Measurements from ENCODE around the gene MIAT.

The MIAT gene

GRCh38 chr22:26619510-26619909 lies 37.9 kb upstream of the MIAT start:
- in situ Hi-C loops (cut with HindIII; ENCODE audit: low sequenced_read_pairs), result no loop called here
- H3K4me3 ChIP-seq (ENCODE audit: low read depth, low read length), result no peak overlapping the region
- TF ChIP-seq, protein P1, sequence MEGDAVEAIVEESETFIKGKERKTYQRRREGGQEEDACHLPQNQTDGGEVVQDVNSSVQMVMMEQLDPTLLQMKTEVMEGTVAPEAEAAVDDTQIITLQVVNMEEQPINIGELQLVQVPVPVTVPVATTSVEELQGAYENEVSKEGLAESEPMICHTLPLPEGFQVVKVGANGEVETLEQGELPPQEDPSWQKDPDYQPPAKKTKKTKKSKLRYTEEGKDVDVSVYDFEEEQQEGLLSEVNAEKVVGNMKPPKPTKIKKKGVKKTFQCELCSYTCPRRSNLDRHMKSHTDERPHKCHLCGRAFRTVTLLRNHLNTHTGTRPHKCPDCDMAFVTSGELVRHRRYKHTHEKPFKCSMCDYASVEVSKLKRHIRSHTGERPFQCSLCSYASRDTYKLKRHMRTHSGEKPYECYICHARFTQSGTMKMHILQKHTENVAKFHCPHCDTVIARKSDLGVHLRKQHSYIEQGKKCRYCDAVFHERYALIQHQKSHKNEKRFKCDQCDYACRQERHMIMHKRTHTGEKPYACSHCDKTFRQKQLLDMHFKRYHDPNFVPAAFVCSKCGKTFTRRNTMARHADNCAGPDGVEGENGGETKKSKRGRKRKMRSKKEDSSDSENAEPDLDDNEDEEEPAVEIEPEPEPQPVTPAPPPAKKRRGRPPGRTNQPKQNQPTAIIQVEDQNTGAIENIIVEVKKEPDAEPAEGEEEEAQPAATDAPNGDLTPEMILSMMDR (IDR thresholded peaks at IDR 0.05; ENCODE audit: low read depth, low read length), result no peak
- no peak for DNase-seq (ENCODE audit: low read depth, low spot score)

DNA sequence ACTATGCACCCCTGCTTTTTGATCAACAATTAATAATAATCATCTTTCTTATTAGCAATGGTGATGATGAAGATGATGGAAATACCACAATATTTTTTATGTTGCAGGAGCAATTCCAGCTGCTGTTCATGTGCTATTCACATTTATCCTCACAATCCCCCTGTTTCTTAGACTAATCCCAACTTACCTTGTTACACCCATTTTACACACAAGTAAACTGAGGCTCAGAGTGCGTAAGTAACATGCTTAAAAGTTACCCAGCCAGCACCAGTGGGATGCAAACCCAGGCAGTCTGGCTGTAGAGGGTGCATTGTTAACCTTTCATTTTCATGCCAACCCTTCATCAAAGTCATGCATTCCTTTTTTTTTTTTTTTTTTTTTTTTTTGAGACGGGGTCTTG lies 37.2 kb upstream of the MIAT start:
- no peak overlapping the region for H3K4me3 ChIP-seq (ENCODE audit: low read depth, low read length)
- TF ChIP-seq, protein P1 (IDR thresholded peaks at IDR 0.05; ENCODE audit: low read depth, low read length), result no peak
- in situ Hi-C loops (cut with HindIII; ENCODE audit: low sequenced_read_pairs), result no loop called here
- no peak for DNase-seq (ENCODE audit: low read depth, low spot score)

DNA sequence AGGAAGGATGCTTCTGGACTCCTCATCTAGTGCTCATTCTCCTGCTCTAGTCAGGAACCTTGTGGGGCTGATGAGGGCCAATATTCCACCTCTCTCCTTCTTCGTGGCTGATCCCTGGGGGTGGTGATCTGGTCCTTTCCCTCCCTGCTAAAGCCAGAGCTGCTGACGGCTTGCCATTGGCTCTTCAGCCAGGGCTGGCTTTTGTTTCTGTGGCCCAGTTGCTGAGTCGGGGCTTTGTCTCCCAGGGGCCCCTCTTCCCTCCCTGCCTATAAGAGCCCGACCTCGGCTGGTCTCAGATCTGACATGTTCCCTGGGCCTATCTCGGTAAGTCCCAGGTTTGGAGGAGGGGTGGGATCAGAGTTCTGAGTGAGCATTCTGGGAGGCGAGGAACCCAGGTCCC lies 35.7 kb upstream of the MIAT start, which contains the start of gene CRYBA4:
Gene CRYBA4 (plus strand): TSS at position 301 of the 400 bp plus-strand sequence. CDS start 634 bp downstream, outside the sequence.
- in situ Hi-C loops (cut with HindIII; ENCODE audit: low sequenced_read_pairs), result no loop called here
- H3K4me3 ChIP-seq (ENCODE audit: low read depth, low read length), result no peak within 1 kb of the TSS
- TF ChIP-seq, protein P1 (IDR thresholded peaks at IDR 0.05; ENCODE audit: low read depth, low read length), result no peak
- DNase-seq (ENCODE audit: low read depth, low spot score), result no peak

DNA sequence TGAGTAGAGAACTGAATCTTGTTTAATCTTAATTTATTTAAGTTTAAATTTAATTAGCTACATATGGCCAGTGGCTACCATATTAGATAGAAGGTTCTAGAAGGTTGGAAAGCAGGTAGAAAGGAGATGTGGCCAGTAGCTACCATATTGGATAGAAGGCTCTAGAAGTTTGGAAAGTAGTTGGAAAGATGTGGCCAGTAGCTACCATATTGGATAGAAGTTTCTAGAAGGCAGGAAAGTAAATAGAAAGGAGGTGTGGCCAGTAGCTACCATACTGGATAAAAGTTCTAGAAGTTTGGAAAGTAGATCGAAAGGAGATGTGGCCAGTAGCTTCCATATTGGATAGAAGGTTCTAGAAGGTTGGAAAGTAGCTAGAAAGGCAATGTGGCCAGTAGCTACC lies 33.4 kb upstream of the MIAT start:
- in situ Hi-C loops (cut with HindIII; ENCODE audit: low sequenced_read_pairs), result no loop called here
- no peak for DNase-seq (ENCODE audit: low read depth, low spot score)
- TF ChIP-seq, protein P1 (IDR thresholded peaks at IDR 0.05; ENCODE audit: low read depth, low read length), result no peak
- no peak overlapping the region for H3K4me3 ChIP-seq (ENCODE audit: low read depth, low read length)

GRCh38 chr22:26624803-26625202 lies 32.6 kb upstream of the MIAT start:
- TF ChIP-seq, protein P1 (IDR thresholded peaks at IDR 0.05; ENCODE audit: low read depth, low read length), result no peak
- H3K4me3 ChIP-seq (ENCODE audit: low read depth, low read length), result no peak overlapping the region
- in situ Hi-C loops (cut with HindIII; ENCODE audit: low sequenced_read_pairs), result no loop called here
- DNase-seq (ENCODE audit: low read depth, low spot score), result no peak

- DNase-seq (ENCODE audit: low read depth, low spot score), result no peak
- H3K4me3 ChIP-seq (ENCODE audit: low read depth, low read length), result no peak overlapping the region
- TF ChIP-seq, protein P1 (IDR thresholded peaks at IDR 0.05; ENCODE audit: low read depth, low read length), result no peak
- in situ Hi-C loops (cut with HindIII; ENCODE audit: low sequenced_read_pairs), result no loop called here
Measured at GRCh38 chr22:26629988-26630761, 27.2 kb upstream of the MIAT start.
